Left ventricle myocardium superior (tissue), 1 donor: ENCODE results near the gene PGK2. TPM values are rescaled to one million over a fixed set of nuclear protein-coding genes. Genes with fewer than 3 reads are reported as not detected.
"Not testable (repeated sequence)": the region's sequence is repeated elsewhere in the genome, so short reads cannot be mapped to it uniquely, and the experiment has no call there.

ENCODE experiments used
- ATAC-seq: fragments of 200-7000 bp; cut with Tn5 transposase; one replicate; pipeline ENCODE4 v1.9.1; 2020; ENCODE audit warnings: mild to moderate bottlenecking, moderate library complexity
- DNase-seq: peaks from one replicate; pipeline ENCODE4 v3.0.0-alpha.2; 2020
- intact Hi-C: fragments of 100-400 bp; cut with micrococcal nuclease; formaldehyde crosslinking; loops from one replicate; pipeline ENCODE4 v1.11.0; 2022
- long read RNA-seq: library from polyadenylated mRNA; unstranded; transcript quantifications from one replicate; pipeline ENCODE4 v2.0.0, GENCODE V29; 2021
- total RNA-seq: library from RNA; stranded (reverse); fragmentation: NEBNext Ultra II Directional; extraction: Animal tissue kit (Norgen Biotek cat#: 25700); gene quantifications from one replicate; pipeline ENCODE4 v1.2.1, GENCODE V29; 2021
- donor health status: DM: no; HTN: yes; CAD: no; lungs with severe emphysema.

The PGK2 gene
- total RNA-seq: not detected
- long read RNA-seq: 0 reads

DNA sequence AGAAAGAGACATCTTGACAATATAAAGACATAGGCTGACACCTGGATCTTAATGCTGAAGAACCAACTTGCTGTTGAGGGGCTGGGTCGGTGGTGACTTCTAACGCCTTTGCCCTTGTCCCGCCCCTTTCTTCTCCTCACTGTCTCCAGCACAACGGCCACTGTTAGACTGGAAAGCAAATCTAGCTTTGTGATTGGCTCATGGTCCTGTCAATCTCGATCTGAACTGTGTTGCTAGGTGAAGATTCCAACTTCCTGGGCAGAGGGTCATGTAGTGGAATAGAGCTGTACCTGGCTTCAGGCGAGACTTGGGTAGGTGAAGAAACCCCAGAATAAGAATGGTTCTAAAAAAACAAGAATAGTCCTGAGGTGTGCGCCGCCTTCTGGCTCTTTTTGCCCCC lies at the start of gene PGK2:
Gene PGK2 (minus strand): TSS at position 110 of the 400 bp plus-strand sequence. CDS start 98 bp downstream, at position 12.
- intact Hi-C loops: no loop called here
- ATAC-seq (no peak), DNase-seq (no peak)

DNA sequence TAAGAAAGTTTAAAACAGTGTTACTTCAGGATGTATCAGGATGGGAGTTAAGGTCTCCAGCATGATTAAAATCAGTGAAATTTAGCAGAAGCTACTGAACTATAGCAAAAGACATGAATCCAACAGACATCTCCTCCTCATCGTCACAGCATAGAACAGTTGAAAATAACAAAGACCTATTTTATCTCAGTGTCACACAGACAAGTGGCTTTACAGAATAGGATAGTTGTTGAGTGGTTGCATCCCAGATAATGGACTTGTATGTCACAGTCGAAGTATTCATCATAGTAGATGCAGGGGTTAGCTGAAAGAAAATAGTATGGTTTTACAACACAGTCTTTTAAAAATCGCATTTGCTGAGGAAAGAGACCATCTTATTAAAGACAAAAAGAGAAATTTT lies 48.1 kb upstream of the PGK2 start:
- intact Hi-C loops: no loop called here
- no peak for ATAC-seq
- DNase-seq: no peak

DNA sequence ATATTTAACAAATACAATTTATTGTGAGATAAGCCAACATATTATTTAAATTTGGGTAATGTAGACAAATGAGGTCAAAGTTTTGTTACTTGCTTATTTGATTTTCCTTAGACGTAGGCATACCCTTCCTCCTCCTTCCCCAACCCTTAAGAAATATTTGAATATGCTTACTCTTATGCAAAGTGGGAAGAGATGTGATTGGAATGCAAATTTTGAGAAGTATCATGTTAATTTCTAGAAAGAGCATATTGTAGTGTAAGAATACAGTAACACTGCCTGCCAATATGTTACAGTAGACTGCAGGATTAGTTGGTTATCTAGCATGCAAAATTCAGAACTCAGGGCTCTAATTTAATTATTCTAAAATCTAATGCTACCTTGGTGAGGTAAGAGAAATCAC lies 46.3 kb upstream of the PGK2 start:
- intact Hi-C loops: no loop called here

DNA sequence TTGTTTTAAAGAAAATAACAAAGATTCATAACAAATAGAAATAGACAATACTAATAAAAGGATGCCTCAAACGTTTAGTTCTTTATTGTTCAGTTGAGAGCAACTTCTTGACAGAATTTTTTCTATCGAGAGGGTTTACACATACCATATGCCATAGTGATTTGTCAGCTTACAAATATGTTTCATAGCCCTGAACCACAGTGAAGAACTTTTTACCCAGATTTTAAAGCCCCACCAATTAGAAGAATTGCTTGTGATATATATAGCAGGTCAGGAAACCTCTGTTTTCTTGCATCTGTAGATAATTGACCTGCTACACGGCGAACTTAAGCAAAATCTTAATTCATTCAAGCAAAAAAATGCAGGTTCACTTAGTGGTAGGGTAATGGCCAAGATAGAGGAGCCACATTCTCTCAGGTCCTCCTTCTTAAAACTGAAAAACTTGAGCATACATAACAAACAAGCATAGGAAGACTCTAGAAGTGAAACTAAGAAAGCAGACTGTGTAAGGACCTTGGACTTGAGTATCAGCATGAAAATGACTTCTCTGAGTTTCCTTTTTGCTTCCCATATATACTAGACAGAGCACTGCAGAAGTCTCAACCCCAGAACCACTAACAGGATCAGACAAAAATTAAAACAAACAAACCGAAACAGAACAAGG lies 39.8 kb upstream of the PGK2 start:
- DNase-seq: no peak
- no peak for ATAC-seq
- intact Hi-C loops: no loop called here

More for the DNA sequence above, 46.3 kb upstream of the PGK2 start:
- DNase-seq (no peak), ATAC-seq (no peak)

DNA sequence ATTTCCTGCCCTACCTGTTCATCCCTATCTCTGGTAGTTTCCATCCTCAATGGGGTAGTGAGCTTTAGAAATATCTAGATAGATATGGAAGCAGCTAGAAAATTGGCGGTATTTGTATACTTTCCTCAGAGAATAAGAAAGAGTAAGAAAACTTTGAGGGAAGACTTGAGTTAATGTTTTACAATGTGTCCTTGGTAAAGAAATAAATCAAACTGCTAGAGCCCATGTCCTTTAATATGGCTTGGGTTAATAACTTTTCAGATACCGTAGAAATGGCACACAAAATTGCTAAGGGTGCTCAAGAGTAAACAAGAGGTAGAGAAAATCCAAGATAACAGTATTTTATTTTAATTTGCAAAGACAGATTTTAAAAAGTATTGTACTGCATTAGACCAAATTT lies 28.1 kb upstream of the PGK2 start:
- DNase-seq (no peak), ATAC-seq (no peak)
- intact Hi-C loops: no loop called here

DNA sequence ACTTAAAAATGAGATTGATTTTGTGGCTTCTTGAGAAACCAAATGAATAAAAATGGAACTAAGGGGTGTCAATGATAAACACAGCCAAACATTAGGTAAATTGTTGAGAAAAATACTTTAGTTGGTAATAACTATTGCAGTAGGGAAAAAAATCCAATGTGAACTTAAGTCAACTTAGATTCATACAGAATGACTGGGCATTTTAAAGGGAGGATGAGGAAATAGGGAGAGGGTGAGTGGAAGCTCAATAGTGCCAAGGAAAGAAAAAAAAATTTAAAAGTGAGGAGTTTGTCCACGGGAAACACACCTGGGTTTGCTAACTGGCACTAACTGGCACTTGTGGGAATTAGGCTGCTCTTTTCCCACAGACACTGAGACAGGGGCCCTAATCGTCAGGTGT lies 26.2 kb upstream of the PGK2 start:
- intact Hi-C loops: no loop called here
- ATAC-seq (no peak), DNase-seq (no peak)

DNA sequence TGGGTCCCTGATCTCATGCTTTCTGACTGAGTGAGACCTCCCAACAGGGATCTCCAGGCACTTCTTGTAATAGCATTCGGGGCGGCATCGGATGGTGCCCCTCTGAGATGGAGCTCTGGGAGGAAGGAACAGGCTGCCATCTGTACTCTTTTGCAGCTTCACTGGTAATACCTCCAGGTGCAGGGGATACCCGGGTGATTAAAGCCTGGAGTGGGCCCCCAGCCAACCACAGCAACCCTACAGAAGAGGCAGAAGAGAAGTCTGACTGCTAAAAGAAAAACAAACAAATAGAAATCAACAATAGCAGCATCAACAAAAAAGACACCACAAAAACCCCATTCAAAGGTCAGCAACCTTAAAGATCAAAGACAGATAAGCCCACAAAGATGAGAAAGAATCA lies 19.1 kb upstream of the PGK2 start:
- ATAC-seq (no peak), DNase-seq (no peak)
- intact Hi-C loops: no loop called here

DNA sequence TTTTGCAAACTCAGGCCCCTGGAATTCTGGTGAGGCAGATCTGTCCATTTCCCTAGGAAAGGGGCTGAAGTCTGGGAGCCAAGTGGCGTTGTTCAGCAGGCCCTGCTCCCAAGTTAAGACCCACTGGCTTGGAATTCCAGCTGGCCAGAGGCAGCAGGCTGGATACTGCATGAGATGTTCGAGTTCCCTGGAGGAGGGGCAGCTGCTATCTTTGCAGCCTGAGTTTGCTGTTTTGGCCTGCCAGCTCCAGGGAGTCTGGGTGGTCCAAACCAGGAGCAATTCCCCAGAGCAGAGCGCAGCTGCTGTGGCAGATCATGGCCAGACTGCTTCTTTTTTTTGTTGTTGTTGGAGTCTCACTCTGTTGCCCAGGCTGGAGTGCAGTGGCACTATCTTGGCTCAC lies 18.2 kb upstream of the PGK2 start:
- DNase-seq (no peak), ATAC-seq (no peak)
- intact Hi-C loops: no loop called here

DNA sequence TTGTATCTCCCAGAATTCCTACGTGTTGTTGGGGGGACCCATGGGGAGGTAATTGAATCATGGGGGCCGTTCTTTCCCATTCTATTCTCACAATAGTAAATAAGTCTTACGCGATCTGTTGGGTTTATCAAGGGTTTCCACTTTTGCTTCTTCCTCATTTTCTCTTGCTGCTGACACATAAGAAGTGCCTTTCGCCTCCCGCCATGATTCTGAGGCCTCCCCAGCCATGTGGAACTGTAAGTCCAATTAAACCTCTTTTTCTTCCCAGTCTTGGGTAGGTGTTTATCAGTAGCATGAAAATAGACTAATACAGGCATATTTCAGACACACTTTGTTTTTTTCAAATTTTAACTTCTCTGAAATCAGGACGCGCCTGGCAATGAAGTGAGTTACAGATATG lies 14.4 kb upstream of the PGK2 start:
- DNase-seq (no peak), ATAC-seq (no peak)
- intact Hi-C loops: no loop called here

DNA sequence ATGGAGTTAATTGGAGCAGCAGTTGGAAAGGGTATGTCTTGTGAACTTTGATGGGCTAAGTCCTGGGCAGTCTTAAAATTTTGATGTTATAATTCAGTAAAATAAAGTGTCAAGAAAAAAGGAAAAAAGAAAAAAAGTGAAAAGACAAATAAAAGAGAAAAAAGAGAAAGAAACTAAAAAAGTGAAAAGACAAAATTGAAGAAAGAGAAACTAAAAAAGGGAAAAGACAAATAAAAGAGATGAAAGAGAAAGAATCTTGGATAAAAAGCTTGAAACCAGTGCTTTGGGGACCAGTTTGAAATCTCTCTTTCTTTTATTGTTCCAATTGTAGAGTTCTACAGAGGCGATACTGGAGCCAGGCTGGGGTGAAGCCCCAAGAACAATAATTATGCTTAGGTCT lies 12.0 kb upstream of the PGK2 start:
- ATAC-seq: no peak

DNA sequence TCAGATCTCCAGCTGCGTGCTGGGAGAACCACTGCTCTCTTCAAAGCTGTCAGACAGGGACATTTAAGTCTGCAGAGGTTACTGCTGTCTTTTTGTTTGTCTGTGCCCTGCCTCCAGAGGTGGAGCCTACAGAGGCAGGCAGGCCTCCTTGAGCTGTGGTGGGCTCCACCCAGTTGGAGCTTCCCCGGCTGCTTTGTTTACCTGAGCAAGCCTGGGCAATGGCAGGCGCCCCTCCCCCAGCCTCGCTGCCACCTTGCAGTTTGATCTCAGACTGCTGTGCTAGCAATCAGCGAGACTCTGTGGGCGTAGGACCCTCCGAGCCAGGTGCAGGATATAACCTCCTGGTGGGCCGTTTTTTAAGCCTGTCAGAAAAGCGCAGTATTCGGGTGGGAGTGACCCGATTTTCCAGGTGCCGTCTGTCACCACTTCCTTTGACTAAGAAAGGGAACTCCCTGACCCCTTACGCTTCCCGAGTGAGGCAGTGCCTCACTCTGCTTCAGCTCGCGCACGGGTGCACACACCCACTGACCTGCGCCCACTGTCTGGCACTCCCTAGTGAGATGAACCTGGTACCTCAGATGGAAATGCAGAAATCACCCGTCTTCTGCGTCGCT lies 9.9 kb upstream of the PGK2 start:
- intact Hi-C loops, DNase-seq, ATAC-seq: not testable (repeated sequence)

More for the DNA sequence above, 12.0 kb upstream of the PGK2 start:
- intact Hi-C loops: no loop called here
- no peak for DNase-seq

DNA sequence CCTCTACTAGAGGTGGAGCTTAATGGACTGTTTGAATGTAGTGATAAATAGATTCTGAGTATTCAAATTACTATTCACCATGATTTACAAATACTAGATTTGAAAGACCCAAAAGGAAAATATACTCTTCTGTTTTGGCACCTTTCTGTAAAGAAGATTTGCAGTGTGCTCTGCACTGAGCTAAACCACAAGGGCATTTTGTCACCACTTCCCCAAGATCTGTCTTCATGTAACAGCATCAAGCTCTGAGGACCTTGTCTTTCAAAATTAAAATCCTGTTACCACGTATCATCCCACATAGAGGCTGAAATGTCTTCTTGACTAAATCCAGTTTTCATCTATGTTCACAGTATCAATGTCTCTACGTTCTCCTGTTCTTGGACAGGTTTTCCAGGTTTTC lies 3.3 kb upstream of the PGK2 start:
- intact Hi-C loops: no loop called here
- ATAC-seq (no peak), DNase-seq (no peak)

DNA sequence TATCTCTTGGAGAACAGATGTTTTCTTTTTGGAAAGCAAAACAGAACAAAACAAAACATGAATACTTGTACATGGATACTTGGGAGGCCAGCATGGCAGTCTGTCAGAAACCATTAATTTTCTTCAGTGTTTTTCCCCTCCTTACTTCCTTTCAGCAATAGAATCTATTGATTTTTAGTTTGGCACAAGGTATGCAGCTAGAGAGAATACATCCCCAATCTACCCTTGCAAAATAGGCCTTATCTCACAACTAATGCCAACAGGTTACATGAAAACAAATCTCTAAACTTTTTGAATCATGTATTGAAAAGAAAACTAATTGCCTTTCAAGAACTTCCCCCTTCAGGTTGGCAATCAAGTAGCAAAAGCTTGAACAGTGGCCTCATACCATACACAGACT lies 2.8 kb downstream of the PGK2 start:
- ATAC-seq (no peak), DNase-seq (no peak)
- intact Hi-C loops: no loop called here

DNA sequence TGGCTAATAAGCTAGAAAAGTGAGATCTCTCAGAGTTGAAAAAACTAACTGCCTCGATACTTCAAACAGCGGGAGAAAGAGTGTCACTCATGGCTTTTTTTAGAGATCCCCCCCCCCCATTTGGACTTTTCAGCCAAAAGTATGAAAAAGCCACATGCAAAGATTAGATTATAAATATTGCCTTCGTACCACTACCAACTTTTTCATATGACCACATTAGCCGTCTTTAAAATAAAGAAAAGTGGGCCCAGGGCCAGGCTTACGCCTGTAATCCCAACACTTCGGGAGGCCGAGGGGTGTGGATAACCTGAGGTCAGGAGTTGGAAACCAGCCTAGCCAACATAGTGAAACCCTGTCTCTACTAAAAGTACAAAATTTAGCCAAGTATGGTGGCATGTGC lies 4.4 kb downstream of the PGK2 start:
- intact Hi-C loops: no loop called here
- ATAC-seq: no peak
- DNase-seq: no peak

DNA sequence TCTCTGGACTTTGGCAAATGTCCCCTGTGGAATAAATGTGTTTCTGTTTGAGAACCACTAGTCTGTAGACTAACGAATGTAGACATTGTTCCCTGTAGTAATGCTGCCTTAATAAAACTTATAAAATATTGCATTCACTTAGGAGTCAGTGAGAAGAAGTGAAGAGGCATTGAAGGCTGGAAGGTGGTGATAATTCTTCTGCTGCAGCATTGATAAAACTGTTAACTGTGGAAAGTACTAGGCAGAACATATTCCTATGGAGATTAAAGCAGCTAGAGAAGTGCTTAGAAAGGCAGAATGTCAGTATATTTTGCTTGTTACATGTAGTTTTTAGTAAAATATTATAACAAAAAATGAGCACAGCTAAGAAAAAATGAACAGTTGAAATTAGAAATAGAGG lies 4.8 kb downstream of the PGK2 start:
- DNase-seq: no peak
- no peak for ATAC-seq
- intact Hi-C loops: no loop called here

DNA sequence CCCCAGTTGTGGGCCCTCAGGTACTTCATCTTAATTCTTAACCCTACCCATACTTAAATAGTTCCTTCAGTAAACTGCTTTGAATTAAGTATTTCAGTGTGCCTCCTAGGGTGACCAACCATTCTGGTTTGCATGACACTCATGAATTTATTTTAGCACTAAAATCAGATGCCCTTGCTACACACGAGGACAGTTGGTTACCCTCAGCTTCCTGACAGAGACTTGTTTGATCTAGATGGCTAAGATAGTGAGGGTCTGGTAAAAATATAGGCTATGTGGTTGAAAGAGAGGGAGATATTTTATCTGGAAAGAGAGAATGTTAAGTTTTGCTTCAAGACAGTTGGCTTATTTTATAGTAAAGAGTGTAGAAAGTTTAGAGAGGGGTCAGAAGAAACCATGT lies 10.6 kb downstream of the PGK2 start:
- no peak for DNase-seq
- intact Hi-C loops: no loop called here

GRCh38 chr6:49775043-49775442 lies 12.0 kb downstream of the PGK2 start:
- no peak for DNase-seq
- no peak for ATAC-seq
- intact Hi-C loops: no loop called here

More for the DNA sequence above, 10.6 kb downstream of the PGK2 start:
- ATAC-seq: no peak

DNA sequence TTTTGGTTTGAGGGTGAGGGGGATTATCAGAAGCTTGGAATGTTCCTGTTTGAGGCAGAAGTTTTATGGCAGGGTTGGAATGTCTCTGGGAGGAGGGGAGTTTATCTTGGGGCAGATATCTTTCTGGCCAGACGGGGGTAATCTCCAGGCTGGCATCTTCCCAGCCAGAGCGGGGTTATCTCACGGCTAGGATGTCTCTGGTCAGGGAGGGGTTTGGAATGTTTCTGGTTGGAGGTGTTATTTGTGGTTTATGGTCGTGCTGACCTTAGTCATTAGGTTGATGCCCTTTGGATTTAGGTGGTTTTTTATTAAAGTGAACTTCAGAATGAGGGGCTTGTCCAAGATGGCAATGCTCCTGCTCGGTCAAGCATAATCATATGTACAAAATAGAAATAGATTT lies 14.8 kb downstream of the PGK2 start:
- DNase-seq: no peak
- intact Hi-C loops: no loop called here
- no peak for ATAC-seq

GRCh38 chr6:49766762-49767161 lies 20.3 kb downstream of the PGK2 start:
- no peak for ATAC-seq
- DNase-seq: no peak
- intact Hi-C loops: no loop called here

DNA sequence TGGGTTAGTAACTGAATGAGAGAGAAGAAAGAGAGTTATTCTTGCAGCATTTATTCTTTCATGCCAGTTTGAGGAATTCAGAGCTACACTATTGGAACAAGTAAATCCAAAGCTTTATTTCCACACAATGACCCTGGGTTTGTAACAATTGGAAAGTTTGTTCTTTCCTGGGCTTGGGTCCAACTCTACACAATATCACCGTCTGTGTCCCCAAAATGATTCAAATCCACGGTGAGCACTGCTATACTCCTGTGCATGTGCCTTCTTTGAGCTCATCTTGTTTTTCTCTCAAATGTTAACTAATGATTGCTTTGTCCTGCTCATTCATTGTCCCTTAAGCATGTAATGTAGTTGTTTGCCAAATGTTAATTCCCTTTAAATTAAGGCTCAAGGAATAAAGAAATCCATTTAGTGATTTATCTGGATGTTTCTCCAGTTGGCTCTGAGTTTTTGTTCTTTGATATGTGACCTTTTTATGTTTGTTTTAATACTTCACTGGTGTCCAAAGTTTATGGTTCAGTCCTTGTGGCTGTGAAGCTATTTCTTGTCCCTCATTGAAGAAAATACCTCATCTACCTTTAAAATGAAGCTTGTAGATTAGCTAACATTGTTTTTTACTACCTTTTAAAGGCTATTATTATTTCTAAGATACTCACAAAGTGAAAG lies 22.4 kb downstream of the PGK2 start:
- no peak for ATAC-seq
- DNase-seq: no peak
- intact Hi-C loops: no loop called here

DNA sequence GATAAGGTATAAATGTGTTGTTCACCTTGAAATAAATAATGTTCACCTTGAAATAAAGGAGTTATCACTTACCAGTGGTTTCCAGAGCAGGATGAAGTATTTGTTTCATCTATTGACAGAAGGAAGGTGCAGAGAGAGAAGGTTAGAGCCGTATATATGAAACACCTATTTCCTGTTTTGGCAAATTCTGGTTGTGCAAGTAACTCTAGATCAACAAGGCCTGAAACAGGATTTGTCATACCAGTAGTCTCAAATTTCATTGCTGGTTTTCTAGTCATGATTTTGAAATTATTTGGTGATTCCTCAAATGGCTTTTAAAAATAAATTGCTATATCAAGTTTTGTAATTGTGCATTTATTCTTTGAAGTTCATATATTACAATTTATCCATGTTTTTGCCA lies 42.8 kb downstream of the PGK2 start, which contains the start of gene CRISP3:
Gene CRISP3 (minus strand): TSS at position 130 of the 400 bp plus-strand sequence. CDS start 21 bp downstream, at position 109.
- DNase-seq (no peak), ATAC-seq (no peak)
- intact Hi-C loops: no loop called here
